Muscle layer of colon (tissue), 2 donors: ENCODE data around the gene KIF12.

Source experiments
- H3K27ac ChIP-seq: one replicate; pipeline ENCODE4 v1.7.0; 2013; ENCODE audit warnings: low read depth, mild to moderate bottlenecking, low read length, moderate library complexity
- H3K27me3 ChIP-seq, 2 donors: one replicate each; pipeline ENCODE4 v1.7.0; 2013; ENCODE audit warnings: low read length in 2 of 2, mild to moderate bottlenecking in 2 of 2; ENCODE audit not compliant: insufficient read depth in 2 of 2, control insufficient read depth in 1 of 2
- H3K36me3 ChIP-seq: one replicate; pipeline ENCODE4 v1.7.0; 2013; ENCODE audit warnings: mild to moderate bottlenecking, low read length; ENCODE audit not compliant: insufficient read depth
- H3K4me1 ChIP-seq: one replicate; pipeline ENCODE4 v1.7.0; 2013; ENCODE audit warnings: mild to moderate bottlenecking, low read length; ENCODE audit not compliant: insufficient read depth
- H3K4me3 ChIP-seq, 2 donors: one replicate each; pipeline ENCODE4 v1.7.0; 2013; ENCODE audit warnings: low read length in 2 of 2, low read depth in 1 of 2, mild to moderate bottlenecking in 1 of 2, moderate library complexity in 1 of 2
- H3K9ac ChIP-seq: one replicate; pipeline ENCODE4 v1.7.0; 2013; ENCODE audit warnings: low read length
- H3K9me3 ChIP-seq: one replicate; pipeline ENCODE4 v1.7.0; 2013; ENCODE audit warnings: mild to moderate bottlenecking, low read length
- donor health status: abdominal sarcoma.
- donor health status: Adenocarcinoma of cecum.

KIF12 gene

GRCh38 chr9:114070188-114071103 is 28.6 kb downstream of the KIF12 start:
- H3K4me1 ChIP-seq = peaks cover 12% of the 10 kb centered on the region
- no peaks in the 10 kb centered on the region for H3K27me3 ChIP-seq
- no peaks in the 10 kb centered on the region for H3K36me3 ChIP-seq
- H3K4me3 ChIP-seq = no peak overlapping the region
- H3K27ac ChIP-seq = no peak overlapping the region
- H3K9ac ChIP-seq = no peak overlapping the region
- no peaks in the 10 kb centered on the region for H3K9me3 ChIP-seq

- Histone ChIP-seq H3K4me1 (peaks cover 12% of the 10 kb centered on the region), H3K4me3 (no peak overlapping the region), H3K36me3 (no peaks in the 10 kb centered on the region), H3K27me3 (no peaks in the 10 kb centered on the region), H3K27ac (no peak overlapping the region), H3K9me3 (no peaks in the 10 kb centered on the region), H3K9ac (no peak overlapping the region)
Measured at GRCh38 chr9:114069476-114070187, 29.5 kb downstream of the KIF12 start.

GRCh38 chr9:114065304-114065703 is 33.8 kb downstream of the KIF12 start:
- no peaks in the 10 kb centered on the region for H3K9me3 ChIP-seq
- no peak overlapping the region for H3K9ac ChIP-seq
- H3K4me1 ChIP-seq = no peaks in the 10 kb centered on the region

GRCh38 chr9:114061830-114062474 is 37.1 kb downstream of the KIF12 start:
- H3K9me3 ChIP-seq = no peaks in the 10 kb centered on the region
- H3K9ac ChIP-seq = no peak overlapping the region
- no peaks in the 10 kb centered on the region for H3K36me3 ChIP-seq
- H3K4me3 ChIP-seq = no peak overlapping the region
- H3K27ac ChIP-seq = no peak overlapping the region
- no peaks in the 10 kb centered on the region for H3K27me3 ChIP-seq
- H3K4me1 ChIP-seq = no peaks in the 10 kb centered on the region

More at GRCh38 chr9:114065304-114065703, 33.8 kb downstream of the KIF12 start:
- Histone ChIP-seq H3K27ac (no peak overlapping the region), H3K4me3 (no peak overlapping the region), H3K36me3 (no peaks in the 10 kb centered on the region), H3K27me3 (no peaks in the 10 kb centered on the region)

GRCh38 chr9:114061292-114061691 is 37.8 kb downstream of the KIF12 start:
- H3K36me3 ChIP-seq = no peaks in the 10 kb centered on the region
- no peak overlapping the region for H3K27ac ChIP-seq
- no peak overlapping the region for H3K9ac ChIP-seq
- H3K4me1 ChIP-seq = no peaks in the 10 kb centered on the region
- no peaks in the 10 kb centered on the region for H3K27me3 ChIP-seq
- no peak overlapping the region for H3K4me3 ChIP-seq
- H3K9me3 ChIP-seq = no peaks in the 10 kb centered on the region

GRCh38 chr9:114060711-114061110 is 38.4 kb downstream of the KIF12 start:
- no peak overlapping the region for H3K27ac ChIP-seq
- H3K4me1 ChIP-seq = no peaks in the 10 kb centered on the region
- H3K36me3 ChIP-seq = no peaks in the 10 kb centered on the region
- no peaks in the 10 kb centered on the region for H3K27me3 ChIP-seq
- H3K9ac ChIP-seq = no peak overlapping the region
- no peaks in the 10 kb centered on the region for H3K9me3 ChIP-seq
- no peak overlapping the region for H3K4me3 ChIP-seq

GRCh38 chr9:114060070-114060469 is 39.0 kb downstream of the KIF12 start:
- Histone ChIP-seq H3K9me3 (no peaks in the 10 kb centered on the region), H3K36me3 (no peaks in the 10 kb centered on the region), H3K4me1 (no peaks in the 10 kb centered on the region), H3K27ac (no peak overlapping the region), H3K27me3 (no peaks in the 10 kb centered on the region), H3K9ac (no peak overlapping the region), H3K4me3 (no peak overlapping the region)

- Histone ChIP-seq H3K27me3 (no peaks in the 10 kb centered on the region), H3K9ac (no peak overlapping the region), H3K4me1 (no peaks in the 10 kb centered on the region), H3K36me3 (no peaks in the 10 kb centered on the region), H3K9me3 (no peaks in the 10 kb centered on the region), H3K27ac (no peak overlapping the region), H3K4me3 (no peak overlapping the region)
Measured at GRCh38 chr9:114059047-114059803, 39.9 kb downstream of the KIF12 start.

- Histone ChIP-seq H3K27ac (no peak overlapping the region), H3K4me1 (no peaks in the 10 kb centered on the region), H3K36me3 (no peaks in the 10 kb centered on the region), H3K27me3 (no peaks in the 10 kb centered on the region), H3K9ac (no peak overlapping the region), H3K4me3 (no peak overlapping the region), H3K9me3 (no peaks in the 10 kb centered on the region)
Measured at GRCh38 chr9:114058688-114059046, 40.4 kb downstream of the KIF12 start.

GRCh38 chr9:114057161-114057885 is 41.8 kb downstream of the KIF12 start:
- no peaks in the 10 kb centered on the region for H3K36me3 ChIP-seq
- H3K9ac ChIP-seq = no peak overlapping the region
- H3K4me3 ChIP-seq = no peak overlapping the region
- no peaks in the 10 kb centered on the region for H3K9me3 ChIP-seq
- H3K27me3 ChIP-seq = no peaks in the 10 kb centered on the region
- no peaks in the 10 kb centered on the region for H3K4me1 ChIP-seq
- H3K27ac ChIP-seq = no peak overlapping the region
